ENCODE measurements around the gene GOLGA6B.
"Not testable (repeated sequence)": the region's sequence is repeated elsewhere in the genome, so short reads cannot be mapped to it uniquely, and the experiment has no call there.

DNA sequence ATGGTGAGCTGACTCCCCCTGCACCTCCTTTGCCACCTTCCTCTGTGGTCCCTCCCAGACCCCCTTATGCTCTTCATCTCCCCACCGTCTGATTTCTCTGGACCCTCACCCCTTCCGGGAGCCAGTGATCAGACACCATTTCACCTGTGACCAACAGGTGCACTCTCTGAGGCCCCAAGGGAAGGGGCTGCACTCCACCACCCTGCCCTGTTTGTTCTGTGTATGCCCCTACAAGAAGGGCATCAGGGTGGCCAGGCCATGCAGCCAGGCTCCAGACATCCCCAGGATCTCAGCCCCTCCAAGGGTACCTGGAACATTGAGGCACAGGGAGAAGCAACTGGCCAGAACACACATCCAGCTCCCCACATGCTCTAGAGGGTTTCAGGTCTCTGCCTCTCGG, 42.2 kb upstream of the GOLGA6B start:
- TF ChIP-seq CTCF (IDR thresholded peaks at IDR 0.05; ENCODE audit: low read depth, low read length); EZH2phosphoT487 (IDR thresholded peaks at IDR 0.05; ENCODE audit: low read depth): not testable (repeated sequence)

Measured in OCI-LY3 (cell line).